ENCODE measurements around the gene ITGA1.

The ITGA1 gene

DNA sequence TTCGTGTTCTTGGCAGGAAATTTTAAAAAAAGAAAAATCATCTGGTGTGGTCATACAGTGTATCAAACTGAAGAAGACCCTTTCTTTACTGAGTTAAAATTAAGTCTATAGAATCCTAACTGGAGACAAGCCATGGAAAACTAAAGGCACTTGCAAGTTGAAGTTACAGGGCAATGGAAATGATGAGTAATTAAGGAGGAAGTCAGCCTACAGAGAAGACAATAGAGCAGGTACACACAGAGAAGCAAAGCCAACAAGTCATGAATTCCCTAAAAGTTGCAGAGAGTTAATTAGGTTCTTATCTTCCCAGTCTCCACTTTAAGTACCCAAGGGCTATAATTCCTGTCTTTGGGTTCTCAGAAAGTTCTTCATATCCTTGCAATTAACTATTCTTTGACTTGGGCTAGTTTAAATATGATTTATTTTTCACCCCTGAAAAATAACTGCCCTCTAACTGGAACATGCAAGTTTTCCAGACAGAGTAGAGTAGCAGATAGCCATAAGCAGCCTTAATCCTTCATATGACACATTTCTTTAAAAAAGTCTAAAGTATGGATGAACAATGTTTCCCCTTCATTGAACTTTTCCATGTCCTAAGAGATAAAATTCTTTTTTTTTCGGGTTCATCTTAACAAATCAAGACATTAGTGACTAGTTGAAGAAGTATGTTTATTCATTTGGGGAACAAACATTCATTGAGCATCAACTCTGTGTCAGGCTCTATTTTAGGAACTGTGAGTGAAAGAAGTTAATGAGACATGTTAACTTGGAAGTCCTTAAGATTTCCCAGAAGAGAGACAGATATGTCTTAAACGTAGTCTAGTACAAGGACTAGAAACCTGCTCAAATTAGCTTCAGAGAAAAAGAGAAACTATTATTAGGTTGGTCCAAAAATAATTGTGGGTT is 196.3 kb downstream of the ITGA1 start:
- Histone ChIP-seq H3K9ac (ENCODE audit: low read depth, low read length) (no peak overlapping the region), H3K36me3 (ENCODE audit: insufficient read depth, low read depth, low read length) (no peaks in the 10 kb centered on the region), H3K27ac (ENCODE audit: low read length) (no peak overlapping the region), H3K4me3 (ENCODE audit: low read length) (no peak overlapping the region), H3K9me3 (ENCODE audit: insufficient read depth, low read depth, low read length) (no peaks in the 10 kb centered on the region), H3K4me1 (ENCODE audit: insufficient read depth, low read length) (peaks cover 6% of the 10 kb centered on the region; the same call in 1 of the 2 replicates), H3K27me3 (ENCODE audit: insufficient read depth, low read length) (peaks cover 21% of the 10 kb centered on the region)

DNA sequence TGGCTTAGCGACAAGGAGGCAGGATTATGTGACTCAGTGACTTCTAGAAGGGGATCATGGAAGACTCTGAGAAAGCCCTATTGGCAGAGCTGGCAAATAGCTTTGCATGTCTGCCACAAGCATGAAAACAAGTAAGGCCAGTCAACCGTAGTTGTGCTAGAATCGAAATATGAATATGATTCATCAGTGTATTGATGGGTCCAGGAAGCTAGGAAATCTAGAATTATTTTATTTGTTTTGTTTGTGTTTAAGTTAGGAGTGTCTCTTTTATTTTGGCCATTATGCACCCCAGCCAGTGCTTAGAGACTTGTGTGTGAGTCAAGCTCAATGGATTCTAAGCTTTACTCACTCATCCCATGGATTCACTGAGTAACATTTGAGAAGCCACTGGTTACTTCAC is 197.6 kb downstream of the ITGA1 start:
- Histone ChIP-seq H3K4me3 (ENCODE audit: low read length) (no peak overlapping the region), H3K27ac (ENCODE audit: low read length) (no peak overlapping the region), H3K4me1 (ENCODE audit: insufficient read depth, low read length) (peaks cover 6% of the 10 kb centered on the region; the same call in 1 of the 2 replicates), H3K9ac (ENCODE audit: low read depth, low read length) (no peak overlapping the region), H3K9me3 (ENCODE audit: insufficient read depth, low read depth, low read length) (no peaks in the 10 kb centered on the region), H3K36me3 (ENCODE audit: insufficient read depth, low read depth, low read length) (no peaks in the 10 kb centered on the region), H3K27me3 (ENCODE audit: insufficient read depth, low read length) (peaks cover 33% of the 10 kb centered on the region)

DNA sequence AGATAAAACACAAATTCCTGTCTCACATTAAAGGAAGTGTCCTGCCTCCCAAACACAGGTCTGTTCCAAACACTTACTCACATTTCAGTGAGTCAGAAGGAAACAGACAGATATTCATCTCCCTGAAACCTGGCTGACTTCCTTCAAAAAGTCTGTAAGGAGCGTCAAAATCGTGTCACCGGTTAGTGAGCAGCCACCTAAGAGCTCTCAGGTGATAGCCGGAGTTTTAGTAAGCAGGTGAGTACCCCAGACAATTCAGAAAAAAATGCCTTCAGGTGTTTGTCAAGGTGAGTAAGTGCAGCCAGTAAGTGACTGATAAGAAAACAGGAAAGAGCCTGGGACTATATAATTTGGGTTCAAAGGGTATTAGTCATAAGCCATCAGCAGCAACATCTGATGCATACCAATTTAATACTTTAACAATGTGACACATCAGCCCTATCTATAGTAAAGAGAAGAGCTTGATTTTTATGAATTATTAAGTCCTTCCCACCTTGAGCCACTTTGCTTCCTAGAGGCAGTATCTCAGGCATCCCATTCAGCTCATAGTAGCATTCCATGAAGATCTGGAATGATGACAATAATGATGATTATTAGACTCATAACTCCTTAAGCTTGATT is 200.1 kb downstream of the ITGA1 start:
- H3K27me3 ChIP-seq (ENCODE audit: insufficient read depth, low read length): peaks cover 44% of the 10 kb centered on the region
- H3K4me3 ChIP-seq (ENCODE audit: low read length): no peak overlapping the region
- H3K36me3 ChIP-seq (ENCODE audit: insufficient read depth, low read depth, low read length): no peaks in the 10 kb centered on the region
- peaks cover 6% of the 10 kb centered on the region for H3K4me1 ChIP-seq (ENCODE audit: insufficient read depth, low read length)
- H3K9me3 ChIP-seq (ENCODE audit: insufficient read depth, low read depth, low read length): no peaks in the 10 kb centered on the region
- no peak overlapping the region for H3K27ac ChIP-seq (ENCODE audit: low read length)
- H3K9ac ChIP-seq (ENCODE audit: low read depth, low read length): no peak overlapping the region

DNA sequence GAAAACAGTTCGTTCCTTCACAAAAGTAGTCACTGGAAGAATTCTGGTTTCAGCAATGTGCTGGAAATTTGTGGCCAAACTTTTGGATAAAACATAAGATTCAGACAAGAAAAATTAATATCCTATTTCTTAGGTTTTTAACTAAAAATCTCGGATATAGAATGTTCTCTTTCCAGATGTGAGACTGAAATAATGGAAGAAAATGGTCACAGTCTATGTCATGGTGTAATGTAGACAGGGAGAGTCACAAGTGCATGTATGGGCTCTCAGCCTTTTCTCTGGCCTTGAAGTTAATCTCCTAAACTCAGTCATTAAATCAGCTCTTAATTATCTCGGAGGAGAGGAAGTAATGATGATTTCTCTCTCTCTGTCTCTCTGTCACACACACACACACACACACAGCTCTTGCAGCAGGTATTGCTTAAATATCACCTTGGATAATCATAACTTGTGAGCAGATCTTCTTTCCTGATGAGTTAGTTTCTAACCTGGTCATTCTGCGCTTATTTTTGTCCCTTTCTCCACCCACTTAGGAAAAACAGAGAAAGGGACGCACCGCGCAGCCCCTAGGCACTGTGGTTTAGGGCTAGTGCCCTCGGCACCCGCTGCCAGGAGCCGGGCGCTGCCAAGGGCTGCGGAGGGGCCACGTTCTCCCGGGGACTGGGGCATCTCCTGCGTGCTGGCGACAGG is 200.8 kb downstream of the ITGA1 start:
- peak overlapping the region; percentile 17; the same call in 1 of the 2 replicates for H3K9ac ChIP-seq (ENCODE audit: low read depth, low read length)
- H3K27ac ChIP-seq (ENCODE audit: low read length): no peak overlapping the region
- peak overlapping the region; percentile 83 for H3K4me3 ChIP-seq (ENCODE audit: low read length)
- H3K4me1 ChIP-seq (ENCODE audit: insufficient read depth, low read length): peaks cover 3% of the 10 kb centered on the region
- no peaks in the 10 kb centered on the region for H3K9me3 ChIP-seq (ENCODE audit: insufficient read depth, low read depth, low read length)
- no peaks in the 10 kb centered on the region for H3K36me3 ChIP-seq (ENCODE audit: insufficient read depth, low read depth, low read length)
- peaks cover 44% of the 10 kb centered on the region for H3K27me3 ChIP-seq (ENCODE audit: insufficient read depth, low read length)

DNA sequence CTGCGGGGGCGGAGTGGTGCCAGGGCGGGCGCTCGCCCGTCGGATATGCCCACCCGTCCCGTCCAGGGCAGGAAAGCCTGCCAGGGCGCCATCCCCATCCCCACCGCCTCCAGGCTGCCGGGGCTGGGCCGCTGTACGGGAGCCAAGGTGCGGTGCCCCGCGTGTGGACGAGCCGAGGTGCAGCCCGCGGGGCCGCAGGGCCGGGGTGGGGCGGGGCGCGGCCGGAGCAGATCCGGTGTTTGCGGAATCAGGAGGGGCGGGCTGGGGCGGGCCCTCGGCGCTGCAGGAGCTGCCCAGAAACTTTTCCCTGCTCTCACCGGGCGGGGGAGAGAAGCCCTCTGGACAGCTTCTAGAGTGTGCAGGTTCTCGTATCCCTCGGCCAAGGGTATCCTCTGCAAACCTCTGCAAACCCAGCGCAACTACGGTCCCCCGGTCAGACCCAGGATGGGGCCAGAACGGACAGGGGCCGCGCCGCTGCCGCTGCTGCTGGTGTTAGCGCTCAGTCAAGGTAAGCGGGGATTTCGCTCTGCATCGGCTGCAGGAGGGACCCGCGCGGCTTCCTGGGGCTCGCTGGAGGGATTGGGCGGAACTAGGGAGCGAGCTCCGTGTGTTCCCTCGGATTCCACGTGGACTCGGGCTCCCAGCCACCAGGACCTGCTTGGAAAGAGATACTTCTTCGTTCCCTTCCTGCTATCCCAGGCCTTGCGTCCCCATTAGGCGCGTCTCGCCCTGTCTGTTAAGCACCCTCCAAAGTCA is 201.5 kb downstream of the ITGA1 start, which contains the start of gene ITGA2:
ITGA2 (plus strand) TSS at position 328 of the 756 bp plus-strand sequence; CDS start at position 445, 117 bp downstream.
- Histone ChIP-seq H3K27me3 (ENCODE audit: insufficient read depth, low read length) (peaks cover 44% of the 10 kb centered on the region), H3K9me3 (ENCODE audit: insufficient read depth, low read depth, low read length) (no peaks in the 10 kb centered on the region), H3K9ac (ENCODE audit: low read depth, low read length) (peak within 1 kb of the TSS; percentile 74), H3K4me1 (ENCODE audit: insufficient read depth, low read length) (no peaks in the 10 kb centered on the region; the same call in 1 of the 2 replicates), H3K27ac (ENCODE audit: low read length) (no peak within 1 kb of the TSS), H3K36me3 (ENCODE audit: insufficient read depth, low read depth, low read length) (no peaks in the 10 kb centered on the region), H3K4me3 (ENCODE audit: low read length) (peak within 1 kb of the TSS; percentile 83)

DNA sequence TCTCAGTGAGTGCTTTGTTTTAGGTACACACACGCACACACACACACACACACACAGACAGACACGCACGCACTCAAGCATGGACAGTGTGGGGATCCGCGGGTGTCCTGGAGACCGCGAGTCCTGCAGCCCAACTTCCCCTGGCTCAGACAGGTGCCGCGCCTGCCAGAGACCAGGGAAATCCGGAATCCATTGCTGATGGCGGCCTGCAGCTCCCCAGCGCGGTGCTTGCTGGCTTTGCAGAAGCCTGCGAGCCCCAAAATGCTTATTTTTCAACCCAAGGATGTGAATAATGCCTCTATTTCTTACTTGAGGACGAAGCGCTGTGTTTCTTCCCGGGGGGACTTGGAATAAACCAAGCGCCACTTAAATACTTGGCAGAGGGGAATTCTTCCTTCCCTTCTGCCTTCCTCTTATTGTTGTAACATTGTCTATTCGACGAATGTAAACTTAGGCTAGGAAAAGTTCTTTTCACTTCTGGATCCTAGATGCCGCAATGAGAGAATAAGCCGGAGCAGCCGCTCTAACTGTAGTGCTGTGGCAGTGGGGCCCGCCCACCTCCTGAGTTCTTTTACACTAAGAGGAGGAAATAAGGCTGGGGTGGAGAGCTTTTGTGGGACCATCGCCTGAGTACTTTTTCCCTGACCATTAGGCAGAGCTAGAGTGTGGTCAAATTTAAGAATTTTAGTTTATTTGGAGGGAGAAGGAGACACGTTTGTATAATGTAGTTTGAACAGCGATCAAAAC is 202.2 kb downstream of the ITGA1 start:
- H3K4me3 ChIP-seq (ENCODE audit: low read length): peak overlapping the region; percentile 83
- H3K36me3 ChIP-seq (ENCODE audit: insufficient read depth, low read depth, low read length): no peaks in the 10 kb centered on the region
- H3K4me1 ChIP-seq (ENCODE audit: insufficient read depth, low read length): no peaks in the 10 kb centered on the region; the same call in 1 of the 2 replicates
- no peak overlapping the region for H3K27ac ChIP-seq (ENCODE audit: low read length)
- H3K9ac ChIP-seq (ENCODE audit: low read depth, low read length): peak overlapping the region; percentile 74
- no peaks in the 10 kb centered on the region for H3K9me3 ChIP-seq (ENCODE audit: insufficient read depth, low read depth, low read length)
- peaks cover 44% of the 10 kb centered on the region for H3K27me3 ChIP-seq (ENCODE audit: insufficient read depth, low read length)

DNA sequence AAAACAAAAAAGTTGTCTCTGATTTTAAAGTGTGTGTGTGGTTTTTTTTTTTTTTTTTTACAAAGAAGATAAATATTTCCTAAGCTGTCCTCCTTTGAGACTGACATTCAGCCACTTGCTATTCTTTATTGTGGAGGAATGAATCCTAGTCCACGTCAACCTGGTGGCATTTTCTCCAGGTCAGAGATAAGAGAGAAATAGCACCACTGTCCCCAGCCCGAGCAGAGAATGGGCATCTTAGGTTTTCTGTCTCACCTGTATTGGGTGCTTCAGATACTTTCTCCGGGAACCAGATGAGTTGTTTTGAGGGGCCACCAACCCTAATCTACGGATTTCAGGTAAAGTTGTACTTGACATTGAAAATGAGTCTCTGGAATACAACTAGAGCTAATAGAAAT is 202.8 kb downstream of the ITGA1 start:
- Histone ChIP-seq H3K9ac (ENCODE audit: low read depth, low read length) (no peak overlapping the region; the same call in 1 of the 2 replicates), H3K4me3 (ENCODE audit: low read length) (peak overlapping the region; percentile 83), H3K27me3 (ENCODE audit: insufficient read depth, low read length) (peaks cover 44% of the 10 kb centered on the region), H3K9me3 (ENCODE audit: insufficient read depth, low read depth, low read length) (no peaks in the 10 kb centered on the region), H3K4me1 (ENCODE audit: insufficient read depth, low read length) (no peaks in the 10 kb centered on the region; the same call in 1 of the 2 replicates), H3K36me3 (ENCODE audit: insufficient read depth, low read depth, low read length) (no peaks in the 10 kb centered on the region), H3K27ac (ENCODE audit: low read length) (no peak overlapping the region)

DNA sequence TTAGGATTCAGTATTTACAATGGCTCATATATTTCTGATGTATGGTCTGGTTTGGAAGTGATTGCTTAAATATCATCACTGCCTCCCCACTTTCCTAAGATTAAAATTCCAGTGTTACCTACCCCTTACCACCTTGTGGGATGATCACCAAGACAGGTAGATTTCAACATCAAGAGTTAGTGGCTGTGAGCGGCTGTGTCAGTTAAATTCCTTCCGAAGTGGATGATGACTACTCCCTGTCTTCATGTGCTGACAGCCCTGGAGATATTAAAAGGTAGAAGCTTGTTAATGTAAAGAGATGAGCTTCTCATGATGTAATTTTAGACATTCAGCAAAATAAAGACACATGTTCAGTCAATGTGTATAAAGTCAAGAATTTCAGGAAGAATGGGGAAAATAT is 205.7 kb downstream of the ITGA1 start:
- Histone ChIP-seq H3K36me3 (ENCODE audit: insufficient read depth, low read depth, low read length) (no peaks in the 10 kb centered on the region), H3K27me3 (ENCODE audit: insufficient read depth, low read length) (peaks cover 29% of the 10 kb centered on the region), H3K9ac (ENCODE audit: low read depth, low read length) (no peak overlapping the region), H3K4me3 (ENCODE audit: low read length) (no peak overlapping the region), H3K27ac (ENCODE audit: low read length) (no peak overlapping the region), H3K9me3 (ENCODE audit: insufficient read depth, low read depth, low read length) (no peaks in the 10 kb centered on the region), H3K4me1 (ENCODE audit: insufficient read depth, low read length) (no peaks in the 10 kb centered on the region; the same call in 1 of the 2 replicates)

DNA sequence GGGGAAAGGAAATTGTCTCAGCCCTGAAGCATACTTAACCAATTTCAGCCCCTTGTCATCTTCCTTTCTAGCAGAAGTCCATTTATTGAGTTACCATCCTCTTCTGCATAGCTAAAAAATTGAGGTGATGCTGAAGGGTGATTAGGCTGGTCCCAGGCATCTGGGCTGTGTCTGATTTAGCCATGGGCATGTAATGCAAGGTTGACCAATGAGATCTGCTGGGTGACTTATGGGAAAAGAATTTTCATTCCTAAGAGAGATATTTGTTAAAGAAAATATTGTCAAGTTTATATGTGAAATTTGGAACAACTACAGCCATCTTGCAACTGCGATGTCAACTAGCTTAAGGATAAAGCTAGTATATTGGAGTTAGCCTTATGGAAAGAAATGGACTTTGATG is 206.6 kb downstream of the ITGA1 start:
- no peak overlapping the region for H3K27ac ChIP-seq (ENCODE audit: low read length)
- H3K4me3 ChIP-seq (ENCODE audit: low read length): no peak overlapping the region
- H3K9me3 ChIP-seq (ENCODE audit: insufficient read depth, low read depth, low read length): no peaks in the 10 kb centered on the region
- no peaks in the 10 kb centered on the region for H3K36me3 ChIP-seq (ENCODE audit: insufficient read depth, low read depth, low read length)
- no peak overlapping the region for H3K9ac ChIP-seq (ENCODE audit: low read depth, low read length)
- peaks cover 21% of the 10 kb centered on the region for H3K27me3 ChIP-seq (ENCODE audit: insufficient read depth, low read length)
- H3K4me1 ChIP-seq (ENCODE audit: insufficient read depth, low read length): no peaks in the 10 kb centered on the region; the same call in 1 of the 2 replicates

DNA sequence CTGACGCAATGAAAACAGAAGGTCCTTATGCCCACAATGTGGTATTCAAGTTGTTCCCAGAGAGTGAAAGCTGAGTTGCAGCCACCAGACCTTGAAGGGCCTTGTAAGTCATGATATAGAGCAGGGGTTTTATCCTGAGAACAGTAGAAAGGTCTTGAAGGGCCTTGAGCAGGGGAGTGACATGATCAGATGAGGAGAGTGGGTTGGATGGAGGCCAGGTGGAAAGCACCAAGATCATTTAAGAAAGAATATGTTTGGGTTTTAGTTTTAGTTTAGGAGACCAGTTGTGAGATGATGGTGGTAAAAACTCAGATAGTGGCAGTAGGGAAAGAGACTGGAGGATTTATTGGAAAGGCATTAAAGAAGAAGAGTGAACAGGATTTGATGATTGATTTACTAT is 207.4 kb downstream of the ITGA1 start:
- H3K9me3 ChIP-seq (ENCODE audit: insufficient read depth, low read depth, low read length): no peaks in the 10 kb centered on the region
- no peaks in the 10 kb centered on the region for H3K36me3 ChIP-seq (ENCODE audit: insufficient read depth, low read depth, low read length)
- H3K27me3 ChIP-seq (ENCODE audit: insufficient read depth, low read length): peaks cover 13% of the 10 kb centered on the region
- H3K4me1 ChIP-seq (ENCODE audit: insufficient read depth, low read length): no peaks in the 10 kb centered on the region; the same call in 1 of the 2 replicates
- no peak overlapping the region for H3K4me3 ChIP-seq (ENCODE audit: low read length)
- no peak overlapping the region for H3K27ac ChIP-seq (ENCODE audit: low read length)
- H3K9ac ChIP-seq (ENCODE audit: low read depth, low read length): no peak overlapping the region

All from iPS-20b (cell line).